Measurements from ENCODE around the gene RXFP2.
A peak's percentile ranks its signal among the peaks of the same experiment; 100 is the strongest.

RXFP2 gene

GRCh38 chr13:31719214-31719613, 20.1 kb upstream of the RXFP2 start:
- no peaks in the 10 kb centered on the region for H3K36me3 ChIP-seq (ENCODE audit: control insufficient read depth in 2 of 2, insufficient read depth in 1 of 2, low read length in 2 of 2)
- ChIA-PET POLR2A (no interaction called here), CTCF (no interaction called here)
- H3K4me1 ChIP-seq (ENCODE audit: control insufficient read depth, insufficient read depth, low read length): 0 out of 2 replicates have a peak, but pooled peaks cover 2% of the 10 kb centered on the region
- no peaks in the 10 kb centered on the region for H3K9me3 ChIP-seq (ENCODE audit: control insufficient read depth, insufficient read depth, low read depth, low read length)
- no peak overlapping the region for H3K27ac ChIP-seq (ENCODE audit: extremely low read depth, low read depth, low read length)
- no peak for TF ChIP-seq IKZF3 (tag by site-specific recombination; IDR thresholded peaks at IDR 0.05)
- TF ChIP-seq ZNF48 (tag by site-specific recombination; IDR thresholded peaks at IDR 0.05): no peak
- TF ChIP-seq ZNF658 (tag by site-specific recombination; IDR thresholded peaks at IDR 0.05): no peak
- no peak for TF ChIP-seq KLF7 (tag by site-specific recombination; IDR thresholded peaks at IDR 0.05; ENCODE audit: borderline replicate concordance)
- no peak for TF ChIP-seq ZNF202 (tag by site-specific recombination; IDR thresholded peaks at IDR 0.05; ENCODE audit: borderline replicate concordance)
- no peak for TF ChIP-seq KLF8 (tag by site-specific recombination; IDR thresholded peaks at IDR 0.05)
- TF ChIP-seq ZNF670 (tag by site-specific recombination; IDR thresholded peaks at IDR 0.05; ENCODE audit: low read depth): no peak
- no peak for TF ChIP-seq ZNF473 (tag by site-specific recombination; IDR thresholded peaks at IDR 0.05)
- no peak overlapping the region for H3K4me3 ChIP-seq (ENCODE audit: low read depth, low read length)

DNA sequence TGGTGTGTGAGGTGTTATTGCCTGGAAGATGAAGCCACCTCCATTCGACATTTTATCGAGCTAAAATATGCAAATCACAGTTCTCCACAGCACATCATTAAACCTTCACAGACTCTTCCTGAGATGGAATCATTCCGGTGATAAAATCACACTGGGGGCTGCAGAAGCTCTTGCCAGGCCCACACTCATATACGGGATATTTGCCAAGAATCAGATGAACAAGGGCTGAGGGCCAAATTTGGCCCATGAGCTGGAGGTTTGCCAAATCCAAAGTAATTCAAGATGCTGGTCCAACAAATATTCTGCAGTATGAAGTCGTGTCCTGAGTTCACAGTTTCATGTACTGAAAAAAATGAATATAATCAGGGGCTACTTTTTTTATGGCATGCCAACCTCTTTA, 16.7 kb upstream of the RXFP2 start:
- 0 out of 2 replicates have a peak, but pooled peaks cover 2% of the 10 kb centered on the region for H3K4me1 ChIP-seq (ENCODE audit: control insufficient read depth, insufficient read depth, low read length)
- H3K27ac ChIP-seq (ENCODE audit: extremely low read depth, low read depth, low read length): no peak overlapping the region
- TF ChIP-seq FEZF1 (tag by site-specific recombination; IDR thresholded peaks at IDR 0.05) (no peak), ZNF223 (tag by site-specific recombination; IDR thresholded peaks at IDR 0.05) (no peak)
- TF ChIP-seq, protein P1, sequence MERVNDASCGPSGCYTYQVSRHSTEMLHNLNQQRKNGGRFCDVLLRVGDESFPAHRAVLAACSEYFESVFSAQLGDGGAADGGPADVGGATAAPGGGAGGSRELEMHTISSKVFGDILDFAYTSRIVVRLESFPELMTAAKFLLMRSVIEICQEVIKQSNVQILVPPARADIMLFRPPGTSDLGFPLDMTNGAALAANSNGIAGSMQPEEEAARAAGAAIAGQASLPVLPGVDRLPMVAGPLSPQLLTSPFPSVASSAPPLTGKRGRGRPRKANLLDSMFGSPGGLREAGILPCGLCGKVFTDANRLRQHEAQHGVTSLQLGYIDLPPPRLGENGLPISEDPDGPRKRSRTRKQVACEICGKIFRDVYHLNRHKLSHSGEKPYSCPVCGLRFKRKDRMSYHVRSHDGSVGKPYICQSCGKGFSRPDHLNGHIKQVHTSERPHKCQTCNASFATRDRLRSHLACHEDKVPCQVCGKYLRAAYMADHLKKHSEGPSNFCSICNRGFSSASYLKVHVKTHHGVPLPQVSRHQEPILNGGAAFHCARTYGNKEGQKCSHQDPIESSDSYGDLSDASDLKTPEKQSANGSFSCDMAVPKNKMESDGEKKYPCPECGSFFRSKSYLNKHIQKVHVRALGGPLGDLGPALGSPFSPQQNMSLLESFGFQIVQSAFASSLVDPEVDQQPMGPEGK (tag by site-specific recombination; IDR thresholded peaks at IDR 0.05): 0 out of 2 replicates have a peak, but pooled peaks have one; percentile 17
- ChIA-PET CTCF (interaction anchor here (0.6 to 1.6 kb wide), 3 partner anchors 26 to 184 kb away, joined by 3 read pairs; no protein-coding TSS in a partner anchor), POLR2A (no interaction called here)
- no peaks in the 10 kb centered on the region for H3K36me3 ChIP-seq (ENCODE audit: control insufficient read depth in 2 of 2, insufficient read depth in 1 of 2, low read length in 2 of 2)
- H3K9me3 ChIP-seq (ENCODE audit: control insufficient read depth, insufficient read depth, low read depth, low read length): no peaks in the 10 kb centered on the region
- H3K4me3 ChIP-seq (ENCODE audit: low read depth, low read length): no peak overlapping the region

GRCh38 chr13:31725841-31726240, 13.5 kb upstream of the RXFP2 start:
- 0 out of 2 replicates have a peak, but pooled peaks cover 2% of the 10 kb centered on the region for H3K4me1 ChIP-seq (ENCODE audit: control insufficient read depth, insufficient read depth, low read length)
- no peak overlapping the region for H3K4me3 ChIP-seq (ENCODE audit: low read depth, low read length)
- no peak overlapping the region for H3K27ac ChIP-seq (ENCODE audit: extremely low read depth, low read depth, low read length)
- CTCF ChIA-PET: no interaction called here
- H3K36me3 ChIP-seq (ENCODE audit: control insufficient read depth in 2 of 2, insufficient read depth in 1 of 2, low read length in 2 of 2): no peaks in the 10 kb centered on the region
- H3K9me3 ChIP-seq (ENCODE audit: control insufficient read depth, insufficient read depth, low read depth, low read length): no peaks in the 10 kb centered on the region
- no peak for TF ChIP-seq ZBTB44 (tag by site-specific recombination; IDR thresholded peaks at IDR 0.05)
- no peak for TF ChIP-seq ZNF654 (tag by site-specific recombination; IDR thresholded peaks at IDR 0.05; ENCODE audit: low read depth)
- no peak for TF ChIP-seq IKZF3 (tag by site-specific recombination; IDR thresholded peaks at IDR 0.05)
- POLR2A ChIA-PET: no interaction called here

DNA sequence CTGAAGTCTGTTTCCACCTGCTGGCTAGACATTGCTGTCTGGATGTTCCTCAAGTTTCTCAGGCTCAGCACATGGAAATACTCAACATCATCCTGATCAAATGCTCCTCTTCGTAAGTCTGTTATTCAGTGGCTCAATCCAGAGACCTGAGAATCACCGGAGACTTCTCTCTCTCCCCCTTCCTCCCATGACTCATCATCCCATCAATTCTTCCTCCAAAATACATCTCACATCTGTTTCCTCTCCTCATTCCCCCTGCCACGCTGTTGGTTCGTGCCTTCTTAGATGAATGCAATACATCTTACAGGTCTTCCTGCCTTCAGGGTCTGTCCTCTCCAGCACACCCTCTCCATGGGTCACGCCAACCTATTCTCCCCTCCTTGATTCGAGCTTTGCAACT, 7.4 kb upstream of the RXFP2 start:
- Histone ChIP-seq H3K4me3 (ENCODE audit: low read depth, low read length) (no peak overlapping the region), H3K36me3 (ENCODE audit: control insufficient read depth in 2 of 2, insufficient read depth in 1 of 2, low read length in 2 of 2) (no peaks in the 10 kb centered on the region), H3K9me3 (ENCODE audit: control insufficient read depth, insufficient read depth, low read depth, low read length) (no peaks in the 10 kb centered on the region), H3K27ac (ENCODE audit: extremely low read depth, low read depth, low read length) (no peak overlapping the region), H3K4me1 (ENCODE audit: control insufficient read depth, insufficient read depth, low read length) (no peaks in the 10 kb centered on the region)
- ChIA-PET CTCF (no interaction called here), POLR2A (no interaction called here)
- no peak for TF ChIP-seq ZNF324 (tag by site-specific recombination; IDR thresholded peaks at IDR 0.05)
- no peak for TF ChIP-seq ZFP3 (tag by site-specific recombination; IDR thresholded peaks at IDR 0.05; ENCODE audit: low read depth)
- no peak for TF ChIP-seq ZNF311 (tag by site-specific recombination; IDR thresholded peaks at IDR 0.05; ENCODE audit: borderline replicate concordance)
- TF ChIP-seq, protein P2, sequence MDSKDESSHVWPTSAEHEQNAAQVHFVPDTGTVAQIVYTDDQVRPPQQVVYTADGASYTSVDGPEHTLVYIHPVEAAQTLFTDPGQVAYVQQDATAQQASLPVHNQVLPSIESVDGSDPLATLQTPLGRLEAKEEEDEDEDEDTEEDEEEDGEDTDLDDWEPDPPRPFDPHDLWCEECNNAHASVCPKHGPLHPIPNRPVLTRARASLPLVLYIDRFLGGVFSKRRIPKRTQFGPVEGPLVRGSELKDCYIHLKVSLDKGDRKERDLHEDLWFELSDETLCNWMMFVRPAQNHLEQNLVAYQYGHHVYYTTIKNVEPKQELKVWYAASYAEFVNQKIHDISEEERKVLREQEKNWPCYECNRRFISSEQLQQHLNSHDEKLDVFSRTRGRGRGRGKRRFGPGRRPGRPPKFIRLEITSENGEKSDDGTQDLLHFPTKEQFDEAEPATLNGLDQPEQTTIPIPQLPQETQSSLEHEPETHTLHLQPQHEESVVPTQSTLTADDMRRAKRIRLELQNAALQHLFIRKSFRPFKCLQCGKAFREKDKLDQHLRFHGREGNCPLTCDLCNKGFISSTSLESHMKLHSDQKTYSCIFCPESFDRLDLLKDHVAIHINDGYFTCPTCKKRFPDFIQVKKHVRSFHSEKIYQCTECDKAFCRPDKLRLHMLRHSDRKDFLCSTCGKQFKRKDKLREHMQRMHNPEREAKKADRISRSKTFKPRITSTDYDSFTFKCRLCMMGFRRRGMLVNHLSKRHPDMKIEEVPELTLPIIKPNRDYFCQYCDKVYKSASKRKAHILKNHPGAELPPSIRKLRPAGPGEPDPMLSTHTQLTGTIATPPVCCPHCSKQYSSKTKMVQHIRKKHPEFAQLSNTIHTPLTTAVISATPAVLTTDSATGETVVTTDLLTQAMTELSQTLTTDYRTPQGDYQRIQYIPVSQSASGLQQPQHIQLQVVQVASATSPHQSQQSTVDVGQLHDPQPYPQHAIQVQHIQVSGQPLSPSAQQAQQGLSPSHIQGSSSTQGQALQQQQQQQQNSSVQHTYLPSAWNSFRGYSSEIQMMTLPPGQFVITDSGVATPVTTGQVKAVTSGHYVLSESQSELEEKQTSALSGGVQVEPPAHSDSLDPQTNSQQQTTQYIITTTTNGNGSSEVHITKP (tag by site-specific recombination; IDR thresholded peaks at IDR 0.05): peak; percentile 70
